RPMI8226 (cell line): ENCODE data around the gene P2RX7.

Experiments
- DNase-seq: peaks from one replicate; pipeline ENCODE4 v3.0.0-alpha.2; 2015

P2RX7 gene

DNA sequence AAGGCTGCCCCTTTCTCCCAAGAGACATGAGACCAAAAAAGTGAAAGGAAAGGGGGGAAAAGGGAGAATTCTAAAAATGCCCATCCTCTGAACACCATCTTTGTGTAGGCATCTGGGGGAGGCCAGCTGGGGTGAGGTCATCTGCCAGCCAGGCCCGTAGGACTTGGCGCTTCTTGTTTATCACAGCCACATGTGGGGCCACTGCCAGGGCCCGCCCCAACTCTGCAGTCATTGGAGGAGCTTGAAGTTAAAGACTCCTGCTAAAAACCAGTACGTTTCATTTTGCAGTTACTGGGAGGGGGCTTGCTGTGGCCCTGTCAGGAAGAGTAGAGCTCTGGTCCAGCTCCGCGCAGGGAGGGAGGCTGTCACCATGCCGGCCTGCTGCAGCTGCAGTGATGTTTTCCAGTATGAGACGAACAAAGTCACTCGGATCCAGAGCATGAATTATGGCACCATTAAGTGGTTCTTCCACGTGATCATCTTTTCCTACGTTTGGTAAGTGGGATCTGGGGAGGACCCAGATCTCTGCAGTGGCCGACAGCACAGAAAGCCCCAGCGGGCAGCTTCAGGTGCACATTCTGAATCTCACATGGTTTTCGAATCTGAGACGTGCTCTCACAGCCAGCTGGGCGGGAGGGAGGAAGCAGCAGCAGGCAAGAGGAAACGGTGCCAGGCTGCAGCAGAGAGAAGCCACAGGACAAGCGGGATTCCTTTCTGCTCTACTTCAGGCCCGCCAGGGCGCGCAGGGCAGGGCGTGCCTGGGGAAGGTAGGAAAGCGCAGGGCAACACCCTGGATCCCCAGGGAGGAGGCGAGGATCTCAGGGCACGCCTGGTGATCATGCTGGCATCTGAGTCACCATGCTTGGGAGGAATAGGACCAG, at the start of gene P2RX7:
Gene P2RX7, plus strand, starts transcription at position 276 of the 881 bp plus-strand sequence. Its CDS starts 95 bp downstream, at position 371.
- DNase-seq, result peak; percentile 96

- DNase-seq, result no peak
These were observed 48.4 kb upstream of the P2RX7 start for GRCh38 chr12:121084229-121084628.

DNA sequence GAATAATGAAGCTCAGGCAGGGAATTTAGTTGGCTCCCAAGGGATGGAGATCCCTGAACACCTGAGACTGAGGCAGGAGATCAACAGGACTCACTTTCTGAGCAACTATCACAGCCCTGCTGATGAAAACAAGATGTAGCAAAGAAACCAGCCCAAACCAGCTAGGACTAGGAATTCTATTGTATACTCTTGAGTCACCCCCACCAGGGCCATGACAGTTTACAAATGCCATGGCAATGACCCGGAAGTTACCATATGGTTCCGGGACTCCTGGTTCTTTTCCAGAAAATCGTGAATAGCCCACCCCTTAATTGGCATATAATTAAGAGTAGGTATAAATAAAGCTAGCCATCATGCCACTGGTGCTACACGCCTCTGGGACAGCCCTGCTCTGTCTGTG, 47.6 kb upstream of the P2RX7 start:
- DNase-seq, result no peak

DNA sequence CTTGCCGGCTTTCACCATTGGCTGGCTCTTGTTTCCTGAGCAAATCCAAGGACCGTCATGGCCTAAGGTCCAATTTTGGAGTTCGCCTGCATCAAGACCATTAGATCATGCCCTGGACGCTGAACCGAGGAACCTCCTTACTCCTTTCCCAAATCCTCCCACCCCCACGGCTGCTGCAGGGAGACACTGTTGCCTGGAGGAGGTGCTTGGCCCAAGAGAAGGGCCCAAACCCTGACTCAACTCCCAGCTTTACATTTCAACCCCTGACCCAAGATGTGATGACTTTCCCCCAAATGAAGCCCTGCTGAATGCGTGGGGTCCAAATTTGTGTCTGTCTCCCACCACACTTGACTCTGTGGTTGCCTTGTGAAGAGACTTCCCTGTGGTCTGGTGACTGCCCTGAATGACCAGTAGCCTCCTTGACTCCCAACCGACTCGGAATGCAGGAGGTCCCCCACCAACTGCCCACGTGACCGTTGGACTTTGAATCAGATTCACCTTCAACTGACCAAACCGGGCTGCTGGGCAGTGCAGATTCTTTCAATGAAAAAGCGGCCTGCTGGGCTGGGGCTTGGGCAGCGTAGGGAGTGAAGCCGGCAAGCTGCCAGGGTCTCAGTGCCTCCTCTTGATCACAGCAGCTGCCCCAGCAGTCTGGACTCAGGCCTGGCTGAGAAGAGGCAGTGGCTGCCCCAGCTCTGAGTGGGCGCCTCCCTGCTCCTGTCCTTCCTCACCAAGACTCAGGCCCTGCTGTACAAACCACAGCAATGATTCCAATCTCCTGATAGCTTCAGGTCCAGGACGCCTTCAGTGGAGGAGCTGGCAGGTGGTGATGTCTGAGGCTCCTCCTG, 46.9 kb upstream of the P2RX7 start:
- DNase-seq, result no peak

DNA sequence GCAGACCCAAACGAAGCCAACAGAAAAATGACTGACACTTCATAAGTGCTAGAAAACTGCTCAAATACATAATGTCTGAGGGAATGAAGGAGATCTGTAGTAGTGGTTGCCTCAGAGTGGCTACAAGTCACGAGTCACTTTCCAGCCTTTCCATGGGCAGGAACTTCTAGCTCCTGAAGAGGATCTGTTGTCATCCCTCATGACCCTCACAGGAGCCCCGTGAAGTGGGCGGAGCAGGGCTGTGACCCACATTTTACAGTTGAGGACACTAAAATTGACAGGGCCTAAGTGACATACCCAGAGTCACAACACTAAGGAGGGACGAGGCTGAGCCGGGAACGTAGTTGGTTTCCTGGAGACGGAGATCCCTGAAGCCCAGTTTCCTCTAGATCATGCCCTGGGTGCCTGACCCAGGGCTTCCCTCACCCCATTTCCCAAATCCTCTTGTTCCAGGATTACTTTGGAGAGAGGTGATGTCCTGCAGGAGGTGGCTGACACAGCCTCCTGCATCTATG, 45.8 kb upstream of the P2RX7 start:
- DNase-seq, result no peak

- DNase-seq, result no peak
These were observed 45.0 kb upstream of the P2RX7 start for GRCh38 chr12:121087467-121088194.

DNA sequence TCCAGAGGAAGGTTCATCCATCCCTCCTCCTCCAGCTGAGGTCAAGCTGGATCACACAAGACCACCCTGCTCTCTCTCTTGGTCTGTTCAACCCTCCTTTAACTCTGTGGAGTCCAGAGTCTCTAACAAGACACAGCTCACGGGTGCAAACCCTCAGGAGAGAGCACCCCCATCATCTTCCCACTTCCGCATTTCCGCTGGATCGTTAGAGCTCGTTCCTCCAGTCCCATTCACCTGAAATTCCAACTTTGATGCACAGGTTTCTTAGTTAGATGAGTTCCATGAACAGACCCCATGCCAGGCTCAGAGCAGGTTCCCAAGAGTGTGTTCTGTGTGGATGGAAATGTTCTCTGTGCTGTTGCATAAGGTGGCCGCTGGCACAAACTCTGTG, 44.5 kb upstream of the P2RX7 start:
- DNase-seq, result no peak

DNA sequence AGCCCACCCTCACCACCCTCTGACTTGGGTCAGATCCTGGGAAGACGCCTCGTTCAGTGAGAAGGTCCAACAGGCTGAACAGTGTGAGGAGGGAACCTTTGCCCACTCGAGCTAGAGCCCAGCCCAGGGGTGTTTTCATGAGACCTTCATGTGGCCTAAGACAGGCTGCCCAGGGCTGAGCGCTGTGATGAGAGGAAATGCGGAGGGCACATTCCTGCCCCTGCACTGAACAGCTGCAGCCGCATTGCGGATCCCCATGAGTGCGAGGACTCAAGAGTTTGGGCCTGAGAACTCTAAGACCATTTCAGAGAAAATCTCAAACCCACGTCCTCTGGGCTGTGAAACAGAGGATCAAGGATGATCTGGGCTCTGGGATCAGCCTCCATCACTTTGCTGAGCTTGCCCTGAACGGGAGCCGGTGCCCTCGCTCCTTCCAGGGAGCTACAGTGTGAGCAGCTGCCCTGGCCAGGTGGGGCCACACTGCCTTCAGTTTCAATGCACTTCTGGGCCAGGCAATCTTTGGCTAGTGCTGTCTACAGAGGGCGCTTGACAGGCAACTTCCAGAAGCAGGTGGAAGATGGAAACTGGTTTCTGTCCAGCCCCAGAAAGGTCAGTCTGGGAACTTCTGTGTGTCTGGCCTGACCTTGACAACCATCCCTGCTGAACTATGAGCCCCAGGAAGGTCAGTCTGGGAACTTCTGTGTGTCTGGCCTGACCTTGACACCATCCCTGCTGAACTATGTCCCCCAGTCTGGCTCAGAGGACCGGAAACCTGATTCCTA, 43.5 kb upstream of the P2RX7 start:
- peak; percentile 72 for DNase-seq

GRCh38 chr12:121089813-121090430, 42.8 kb upstream of the P2RX7 start:
- no peak for DNase-seq

- no peak for DNase-seq
These were observed 41.8 kb upstream of the P2RX7 start for GRCh38 chr12:121090586-121091514.

DNA sequence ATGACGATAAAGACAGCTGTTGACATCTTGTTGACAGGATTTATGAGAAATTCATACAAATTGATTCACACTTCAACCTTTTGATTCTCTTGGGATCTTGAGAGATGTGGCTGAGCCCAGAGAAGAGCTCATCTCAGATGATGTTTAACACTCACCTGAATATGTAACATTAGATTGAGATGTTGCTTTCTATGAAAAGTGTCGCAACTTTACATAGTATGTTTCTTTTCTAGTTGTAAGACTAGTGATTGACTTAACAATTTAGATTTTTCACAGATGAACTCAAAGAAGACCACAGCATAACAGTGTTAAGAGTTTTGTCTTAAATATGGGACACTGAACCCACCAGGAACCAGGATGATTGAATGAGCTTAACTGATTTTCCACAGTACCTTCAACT, 40.6 kb upstream of the P2RX7 start:
- no peak for DNase-seq

GRCh38 chr12:121093487-121093891, 39.2 kb upstream of the P2RX7 start:
- no peak for DNase-seq

DNA sequence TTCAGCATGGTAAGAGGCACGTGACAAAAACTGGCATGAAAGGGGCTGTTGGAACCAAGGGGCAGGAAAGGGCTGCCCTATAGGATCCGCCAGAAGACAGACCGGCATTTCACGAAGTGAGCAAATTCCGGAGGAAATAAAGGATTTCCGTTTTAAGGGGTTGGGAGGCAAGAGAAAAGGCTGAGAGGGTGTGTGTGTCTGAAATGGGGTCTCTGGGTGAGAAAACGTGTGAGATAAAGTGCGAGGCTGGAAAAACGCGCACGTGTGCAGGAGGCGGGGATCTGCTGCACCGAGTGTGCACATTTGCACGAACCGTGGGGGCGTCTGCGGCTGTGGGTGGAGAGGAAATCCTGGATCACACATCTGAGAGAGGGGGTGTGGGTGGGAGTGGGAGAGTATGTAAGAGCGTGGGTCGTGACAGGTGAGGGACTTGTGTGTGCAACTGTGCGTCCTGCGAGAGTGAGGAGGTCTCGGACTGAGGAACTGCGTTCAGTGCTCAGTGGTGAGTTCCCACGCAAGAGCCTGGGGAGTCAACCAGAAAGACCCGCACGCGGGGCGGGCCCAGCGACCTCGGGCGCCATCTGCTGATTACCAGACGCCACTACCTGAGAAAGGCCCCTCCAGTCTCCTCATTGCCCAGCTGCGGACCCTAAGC, 37.0 kb upstream of the P2RX7 start:
- peak; percentile 65 for DNase-seq

DNA sequence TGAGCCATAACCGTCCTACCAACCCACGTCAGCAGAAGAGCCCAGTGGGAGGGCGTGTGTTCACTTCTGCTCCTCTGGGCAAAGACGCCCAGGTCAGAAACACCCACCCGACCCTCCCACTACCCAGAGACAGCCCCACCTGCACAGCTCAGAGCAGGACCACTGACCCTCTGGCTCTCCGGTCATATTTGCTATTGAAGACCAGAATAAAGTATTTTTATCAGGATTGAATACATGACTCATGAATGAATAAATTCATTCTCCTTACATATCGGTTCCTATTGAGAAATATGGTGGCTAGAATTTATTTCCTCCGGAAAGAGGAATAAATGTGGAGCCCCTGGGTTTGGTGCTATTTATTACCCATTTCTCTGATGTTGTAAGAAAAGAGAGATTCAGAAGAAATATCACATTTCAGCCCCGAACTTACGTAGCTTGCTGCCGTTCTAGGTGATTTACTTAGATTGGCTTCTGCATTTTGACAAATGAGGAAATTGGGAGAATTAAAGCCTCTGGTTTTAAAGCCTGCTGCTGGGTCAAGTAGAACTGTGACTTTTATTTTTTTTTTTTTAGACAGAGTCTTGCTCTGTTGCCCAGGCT, 36.4 kb upstream of the P2RX7 start:
- DNase-seq, result no peak

- DNase-seq, result no peak
These were observed 32.9 kb upstream of the P2RX7 start for GRCh38 chr12:121099779-121100178.

DNA sequence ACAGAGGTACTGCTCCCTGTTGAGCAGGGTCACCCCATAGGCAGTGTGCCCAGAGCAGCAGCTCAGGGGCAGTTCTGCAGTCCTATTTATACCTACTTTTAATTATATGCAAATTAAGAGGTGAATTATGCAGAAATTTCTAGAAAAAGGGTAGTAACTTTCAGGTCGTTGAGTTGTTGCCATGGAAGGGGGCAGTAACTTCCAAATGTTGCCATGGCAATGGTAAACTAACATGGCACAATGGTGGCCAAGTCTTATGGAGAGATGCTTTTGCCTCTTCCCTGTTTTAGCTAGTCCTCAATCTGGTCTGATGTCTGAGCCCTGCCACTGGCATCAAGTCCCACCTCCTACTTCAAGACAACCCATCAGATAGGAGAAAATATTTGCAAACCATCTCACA, 30.4 kb upstream of the P2RX7 start:
- no peak for DNase-seq

GRCh38 chr12:121107681-121108080, 25.0 kb upstream of the P2RX7 start:
- no peak for DNase-seq

DNA sequence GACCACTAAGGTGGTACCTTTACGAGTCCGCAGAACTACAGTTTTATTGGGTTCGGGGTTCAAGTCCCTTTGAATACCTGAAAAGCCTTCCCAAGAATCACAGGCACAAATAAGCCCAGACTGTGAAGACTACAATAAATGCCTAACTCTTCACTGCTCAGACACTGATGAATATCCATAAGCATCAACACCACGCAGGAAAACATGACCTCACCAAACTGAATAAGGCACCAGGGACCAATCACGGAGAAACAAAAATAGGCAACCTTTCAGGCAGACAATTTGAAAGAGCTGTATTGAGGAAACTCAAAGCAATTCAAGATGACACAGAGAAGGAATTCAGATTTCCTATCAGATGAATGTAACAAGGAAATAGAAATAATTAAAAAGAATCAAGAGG, 24.2 kb upstream of the P2RX7 start:
- no peak for DNase-seq

DNA sequence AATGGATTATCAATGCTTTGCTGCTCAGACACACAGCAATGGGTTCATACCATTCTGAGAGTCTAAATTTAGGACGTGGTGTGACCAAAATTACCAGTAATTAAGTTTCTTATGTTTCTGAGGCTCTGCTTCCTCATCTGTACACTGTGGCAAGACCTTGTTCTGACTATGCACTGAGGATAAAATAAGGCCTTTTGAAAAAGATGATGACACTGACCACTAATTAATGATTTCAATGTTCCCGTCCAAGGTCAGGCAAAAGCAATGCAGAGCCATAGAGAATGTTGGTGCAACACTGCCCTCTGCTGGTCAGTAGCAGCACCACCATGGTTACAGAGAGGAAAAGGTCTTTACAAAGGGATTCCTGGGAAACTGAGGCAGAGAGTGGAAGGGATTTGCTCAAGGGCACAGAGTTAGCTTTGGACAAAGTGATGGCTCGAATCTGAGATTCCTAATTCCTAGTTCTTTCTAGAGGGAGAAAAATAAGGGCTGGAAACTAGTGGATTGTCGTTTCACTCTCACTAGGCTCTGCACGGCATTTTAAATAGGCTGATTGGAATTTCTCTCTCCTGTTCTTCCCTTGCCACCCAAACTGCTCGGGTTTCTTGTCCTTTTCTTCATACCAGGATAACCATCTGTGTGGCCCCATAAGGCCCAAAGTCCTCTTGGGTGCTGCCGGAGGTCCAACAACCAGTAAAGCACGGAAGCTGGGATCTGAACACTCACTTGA, 22.3 kb upstream of the P2RX7 start:
- DNase-seq, result peak; percentile 69
